ENCODE results near the gene DACH1.

Gene DACH1

GRCh38 chr13:71408416-71408815, 458.6 kb downstream of the DACH1 start:
- no peak for TF ChIP-seq CTCF (IDR thresholded peaks at IDR 0.05)

- TF ChIP-seq CTCF (IDR thresholded peaks at IDR 0.05), result no peak
These were observed 467.3 kb downstream of the DACH1 start for GRCh38 chr13:71399631-71400215.

- no peak for TF ChIP-seq CTCF (IDR thresholded peaks at IDR 0.05)
These were observed 470.9 kb downstream of the DACH1 start for GRCh38 chr13:71396149-71396548.

GRCh38 chr13:71395053-71395452, 472.0 kb downstream of the DACH1 start:
- TF ChIP-seq CTCF (IDR thresholded peaks at IDR 0.05), result no peak

- no peak for TF ChIP-seq CTCF (IDR thresholded peaks at IDR 0.05)
These were observed 472.8 kb downstream of the DACH1 start for GRCh38 chr13:71394176-71394575.

All from LNCAP (cell line).